Stimulated activated naive CD8-positive, alpha-beta T cell treated with anti-CD3 and anti-CD28 coated beads, Interleukin-15, amount 100 ng/mL, for 72 hours (primary cell): ENCODE results near the gene SYT9.

Source experiments
- ATAC-seq: fragments of 150-1000 bp; cut with Tn5 transposase; 2 replicates; pipeline ENCODE4 v1.10.0; 2021; ENCODE audit warnings: mild to moderate bottlenecking, moderate library complexity
- DNase-seq, 2 donors: peaks; one replicate each; pipeline ENCODE4 v3.0.0; 2021 to 2022
- H3K27ac Mint-ChIP-seq, 2 donors: one replicate each; pipeline ENCODE4 v1.8.0; 2022; ENCODE audit warnings: mild to moderate bottlenecking in 2 of 2, mixed read lengths in 2 of 2, moderate library complexity in 2 of 2
- H3K27me3 Mint-ChIP-seq: one replicate; pipeline ENCODE4 v1.8.0; 2022; ENCODE audit warnings: mixed read lengths
- H3K4me1 Mint-ChIP-seq: one replicate; pipeline ENCODE4 v1.8.0; 2022; ENCODE audit warnings: mild to moderate bottlenecking, mixed read lengths
- H3K4me3 Mint-ChIP-seq, 2 donors: one replicate each; pipeline ENCODE4 v1.8.0; 2022; ENCODE audit warnings: mild to moderate bottlenecking in 2 of 2, mixed read lengths in 2 of 2, moderate library complexity in 1 of 2
- H3K9me3 Mint-ChIP-seq, 2 donors: one replicate each; pipeline ENCODE4 v1.8.0; 2022; ENCODE audit warnings: mixed read lengths in 2 of 2

Gene SYT9

DNA sequence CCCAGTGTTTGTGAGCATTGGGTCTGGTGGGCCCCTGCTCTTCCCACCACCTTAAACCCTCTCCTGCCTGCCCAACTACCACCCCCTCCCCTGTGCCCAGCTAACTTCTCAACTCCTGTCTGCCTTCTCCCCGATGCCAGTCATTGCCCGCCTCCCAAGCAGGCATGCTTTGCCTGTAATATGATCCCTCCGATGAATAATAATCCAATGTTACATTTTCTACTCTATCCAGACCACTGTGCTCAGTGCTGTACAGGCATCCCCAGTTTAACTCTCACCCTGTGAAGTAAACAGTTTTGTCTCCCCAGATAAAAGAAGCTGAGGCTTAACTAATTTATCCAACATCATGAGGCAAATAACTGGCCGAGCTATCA lies 198.1 kb downstream of the SYT9 start:
- DNase-seq (no peak), ATAC-seq (no peak)
- Mint-ChIP-seq H3K27me3 (no peaks in the 10 kb centered on the region), H3K9me3 (no peaks in the 10 kb centered on the region), H3K4me1 (no peaks in the 10 kb centered on the region), H3K27ac (peak overlapping the region in 1 of 2 donors; percentile 40), H3K4me3 (no peak overlapping the region)

DNA sequence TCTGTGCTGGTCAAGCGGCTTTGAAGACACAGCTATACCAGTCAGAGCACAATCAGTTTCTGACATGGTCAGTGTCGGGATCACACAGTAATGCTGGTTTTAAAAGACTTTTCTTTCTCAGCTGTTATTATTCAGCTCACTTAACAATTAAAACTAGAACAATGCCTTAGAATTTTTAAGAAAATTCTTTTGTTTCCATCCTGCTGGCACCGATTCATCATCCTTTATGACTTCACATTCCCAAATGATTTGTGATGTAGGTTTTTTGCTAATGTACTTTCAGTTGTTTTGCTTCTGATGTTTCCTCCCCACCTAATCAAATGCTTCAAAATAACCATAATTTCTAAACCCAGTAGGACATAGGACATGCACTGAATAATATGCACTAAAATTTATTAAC lies 199.1 kb downstream of the SYT9 start:
- H3K9me3 Mint-ChIP-seq, result no peaks in the 10 kb centered on the region
- no peak overlapping the region for H3K4me3 Mint-ChIP-seq
- no peak for ATAC-seq
- H3K27me3 Mint-ChIP-seq, result no peaks in the 10 kb centered on the region
- H3K27ac Mint-ChIP-seq, result peak overlapping the region in 1 of 2 donors; percentile 2
- DNase-seq, result no peak
- no peaks in the 10 kb centered on the region for H3K4me1 Mint-ChIP-seq

DNA sequence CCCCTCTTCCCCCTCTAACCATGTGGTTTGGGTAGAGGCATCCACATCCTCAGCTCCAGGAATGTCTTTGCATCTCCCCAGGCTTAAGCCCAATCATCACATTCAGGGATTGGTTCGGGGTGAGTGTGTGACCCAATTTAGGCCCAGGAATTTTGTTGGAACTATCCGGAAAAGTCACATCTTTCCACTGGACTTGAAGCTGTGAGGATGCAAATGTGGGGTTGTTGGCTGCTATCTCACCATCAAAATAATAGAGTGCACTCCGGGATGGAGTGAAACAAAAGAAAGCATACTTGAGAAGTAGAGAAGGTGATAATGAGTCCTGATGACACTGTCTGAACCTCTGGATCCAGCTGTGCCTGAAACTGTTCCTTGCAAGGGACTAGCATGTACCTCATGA lies 199.8 kb downstream of the SYT9 start:
- DNase-seq, result no peak
- H3K9me3 Mint-ChIP-seq, result no peaks in the 10 kb centered on the region
- no peaks in the 10 kb centered on the region for H3K4me1 Mint-ChIP-seq
- no peak for ATAC-seq
- H3K27me3 Mint-ChIP-seq, result no peaks in the 10 kb centered on the region
- no peak overlapping the region for H3K4me3 Mint-ChIP-seq
- no peak overlapping the region for H3K27ac Mint-ChIP-seq

- no peak overlapping the region for H3K27ac Mint-ChIP-seq
Measured at GRCh38 chr11:7451952-7452494, 200.3 kb downstream of the SYT9 start.

DNA sequence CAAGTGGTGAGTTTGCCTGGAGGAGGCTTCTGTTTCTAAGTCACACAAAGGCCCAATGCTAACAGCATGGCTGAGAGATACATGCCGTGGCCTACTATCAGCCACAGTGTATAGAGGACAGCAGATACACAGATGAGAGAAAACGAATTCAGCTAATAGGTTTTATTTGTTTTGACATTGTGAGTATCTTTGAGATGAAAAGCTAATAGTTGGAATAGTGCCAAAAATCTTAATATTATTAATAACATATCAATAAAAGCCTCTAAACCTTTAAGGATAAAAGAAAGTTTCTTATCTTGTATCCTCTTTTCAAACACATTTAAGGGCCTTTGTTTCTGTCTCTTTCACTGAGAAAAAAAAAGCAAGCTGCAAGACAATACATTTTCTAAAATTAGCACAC lies 203.2 kb downstream of the SYT9 start:
- no peak for ATAC-seq
- no peaks in the 10 kb centered on the region for H3K9me3 Mint-ChIP-seq
- H3K4me3 Mint-ChIP-seq, result no peak overlapping the region
- H3K27ac Mint-ChIP-seq, result no peak overlapping the region
- no peak for DNase-seq
- no peaks in the 10 kb centered on the region for H3K27me3 Mint-ChIP-seq
- no peaks in the 10 kb centered on the region for H3K4me1 Mint-ChIP-seq

More at GRCh38 chr11:7451952-7452494, 200.3 kb downstream of the SYT9 start:
- ATAC-seq (no peak), DNase-seq (no peak)
- H3K4me1 Mint-ChIP-seq, result no peaks in the 10 kb centered on the region
- no peaks in the 10 kb centered on the region for H3K9me3 Mint-ChIP-seq
- no peaks in the 10 kb centered on the region for H3K27me3 Mint-ChIP-seq
- H3K4me3 Mint-ChIP-seq, result no peak overlapping the region

DNA sequence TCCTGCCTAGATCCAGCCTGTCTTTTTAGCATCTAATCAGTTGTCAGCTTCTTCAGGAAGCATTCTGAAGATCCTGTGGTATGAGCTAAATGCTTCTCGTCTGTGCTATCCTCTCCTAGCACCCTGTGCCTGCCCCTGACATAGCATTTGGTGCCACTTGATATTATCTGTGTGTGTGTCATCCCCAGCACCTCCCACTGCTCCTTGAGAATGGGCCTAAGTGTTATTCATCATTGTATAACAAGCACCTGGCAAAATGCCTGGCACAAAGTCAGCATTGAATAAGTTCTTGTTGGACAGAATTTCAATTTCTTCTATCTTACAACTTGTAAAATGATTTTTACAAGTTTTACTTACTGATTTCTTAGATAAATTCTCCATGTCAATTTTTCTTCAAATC lies 205.5 kb downstream of the SYT9 start:
- no peak for ATAC-seq
- H3K9me3 Mint-ChIP-seq, result no peaks in the 10 kb centered on the region
- H3K27me3 Mint-ChIP-seq, result no peaks in the 10 kb centered on the region
- no peak overlapping the region for H3K4me3 Mint-ChIP-seq
- DNase-seq, result no peak
- no peaks in the 10 kb centered on the region for H3K4me1 Mint-ChIP-seq
- H3K27ac Mint-ChIP-seq, result no peak overlapping the region

DNA sequence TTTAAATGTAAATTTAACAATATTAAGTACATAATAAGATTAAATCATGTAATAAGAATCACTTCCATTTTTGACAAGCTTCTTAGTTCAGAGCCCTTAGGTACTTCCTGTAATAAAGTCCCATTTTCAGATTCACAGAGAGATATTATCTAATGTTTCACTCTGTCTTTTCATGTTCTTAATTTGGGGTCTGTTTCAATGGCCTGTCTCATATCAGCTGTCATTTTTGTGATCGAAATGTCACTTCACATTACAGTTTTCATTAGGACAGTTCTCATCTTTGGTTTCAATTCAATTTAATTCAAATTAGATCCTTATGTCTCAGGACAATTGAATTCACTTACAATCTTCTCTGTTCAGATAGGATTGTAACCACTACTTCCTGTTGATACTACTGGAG lies 211.0 kb downstream of the SYT9 start:
- H3K9me3 Mint-ChIP-seq, result no peaks in the 10 kb centered on the region
- H3K4me3 Mint-ChIP-seq, result no peak overlapping the region
- H3K27ac Mint-ChIP-seq, result no peak overlapping the region
- no peaks in the 10 kb centered on the region for H3K27me3 Mint-ChIP-seq
- ATAC-seq (no peak), DNase-seq (no peak)
- H3K4me1 Mint-ChIP-seq, result peaks cover 12% of the 10 kb centered on the region

DNA sequence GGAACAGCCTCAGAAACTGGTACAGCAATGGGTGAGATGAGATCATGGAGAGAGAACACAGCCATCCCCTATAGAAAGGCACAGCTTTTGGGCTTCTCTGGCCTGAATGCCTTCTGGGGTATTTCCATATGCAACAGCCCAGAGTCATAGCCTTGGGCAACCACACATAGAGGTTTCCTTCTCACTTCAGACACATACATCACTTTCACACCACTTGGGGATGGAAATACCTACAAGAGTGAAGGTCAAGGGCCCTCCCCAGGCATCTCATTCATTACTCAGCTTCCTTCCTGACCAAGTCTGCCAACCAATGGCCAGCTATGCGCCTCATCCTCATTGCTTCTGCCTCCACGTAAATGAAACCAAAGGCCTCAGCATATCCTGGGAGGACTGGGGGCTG lies 215.9 kb downstream of the SYT9 start:
- ATAC-seq (peak; percentile 94), DNase-seq (peak; percentile 7 to 28)
- Mint-ChIP-seq H3K27ac (no peak overlapping the region), H3K9me3 (no peaks in the 10 kb centered on the region), H3K4me1 (peaks cover 16% of the 10 kb centered on the region), H3K27me3 (no peaks in the 10 kb centered on the region), H3K4me3 (no peak overlapping the region)

DNA sequence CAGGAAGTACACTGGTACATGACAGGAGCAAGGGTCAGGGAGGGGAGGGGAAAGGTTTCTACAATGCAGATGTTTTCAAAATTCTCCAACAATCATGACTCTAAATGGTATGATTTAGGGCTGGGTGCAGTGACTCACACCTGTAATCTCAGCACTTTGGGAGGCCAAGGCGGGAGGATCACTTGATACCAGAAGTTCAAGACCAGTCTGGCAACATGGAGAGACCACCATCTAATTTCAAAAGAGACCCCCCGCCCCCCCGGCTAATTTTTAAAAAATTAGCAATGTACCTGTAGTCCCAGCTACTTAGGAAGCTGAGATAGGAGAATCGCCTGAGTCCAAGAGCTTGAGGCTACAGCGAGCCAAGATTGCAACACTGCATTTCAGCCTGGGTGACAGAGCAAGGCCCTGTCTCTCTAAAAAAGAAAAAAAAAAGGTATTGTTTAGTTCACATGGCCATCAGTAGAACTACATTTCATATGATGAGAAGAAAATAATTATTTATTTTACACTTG lies 217.7 kb downstream of the SYT9 start:
- Mint-ChIP-seq H3K9me3 (no peaks in the 10 kb centered on the region), H3K4me1 (peaks cover 10% of the 10 kb centered on the region), H3K4me3 (no peak overlapping the region), H3K27me3 (no peaks in the 10 kb centered on the region), H3K27ac (no peak overlapping the region)
- no peak for DNase-seq
- no peak for ATAC-seq

GRCh38 chr11:7471071-7471470 lies 219.4 kb downstream of the SYT9 start:
- DNase-seq (no peak), ATAC-seq (no peak)
- H3K9me3 Mint-ChIP-seq, result no peaks in the 10 kb centered on the region
- no peak overlapping the region for H3K27ac Mint-ChIP-seq
- H3K4me3 Mint-ChIP-seq, result no peak overlapping the region
- no peaks in the 10 kb centered on the region for H3K27me3 Mint-ChIP-seq
- peaks cover 10% of the 10 kb centered on the region for H3K4me1 Mint-ChIP-seq

DNA sequence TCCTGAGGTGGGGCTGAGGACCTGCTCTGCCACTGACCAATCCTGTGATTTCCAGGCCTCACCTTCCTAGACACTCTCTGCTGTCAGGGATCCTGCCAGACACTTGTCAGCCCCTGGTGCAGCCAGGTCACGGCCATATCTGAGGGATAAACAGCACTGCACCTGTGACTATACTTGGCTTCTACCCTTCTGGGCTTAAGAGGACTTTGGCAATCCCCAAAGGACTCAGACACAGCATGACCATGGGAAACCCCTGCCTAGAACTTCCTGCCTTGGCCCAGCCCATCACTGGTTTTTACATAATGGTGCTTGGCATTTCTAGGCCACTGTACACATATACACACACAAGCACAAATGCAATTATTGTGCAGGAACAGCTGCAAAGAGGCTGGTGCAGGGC lies 222.0 kb downstream of the SYT9 start:
- ATAC-seq, result peak; percentile 63
- Mint-ChIP-seq H3K4me3 (no peak overlapping the region), H3K27me3 (no peaks in the 10 kb centered on the region), H3K27ac (no peak overlapping the region), H3K9me3 (no peaks in the 10 kb centered on the region), H3K4me1 (no peaks in the 10 kb centered on the region)
- no peak for DNase-seq

DNA sequence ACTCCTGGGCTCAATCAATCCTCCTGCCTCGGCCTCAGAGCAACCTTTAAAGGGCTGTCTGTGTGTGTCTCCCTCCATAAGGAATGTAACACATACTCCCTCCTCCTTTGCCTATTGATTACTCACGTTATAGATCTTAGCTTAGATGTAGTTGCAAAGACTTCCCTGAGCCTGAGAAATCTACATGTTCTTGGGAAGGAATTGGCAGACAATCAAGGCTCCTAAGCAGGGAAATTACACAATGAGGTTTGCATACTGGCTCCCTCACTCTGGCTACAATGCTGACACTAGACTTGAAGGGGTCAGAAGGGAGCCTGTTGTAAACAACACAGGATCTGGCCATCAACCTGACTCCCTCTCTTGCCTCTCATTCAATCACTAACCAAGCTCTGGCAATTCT lies 228.4 kb downstream of the SYT9 start:
- Mint-ChIP-seq H3K4me3 (no peak overlapping the region), H3K9me3 (no peaks in the 10 kb centered on the region), H3K4me1 (no peaks in the 10 kb centered on the region), H3K27me3 (no peaks in the 10 kb centered on the region), H3K27ac (no peak overlapping the region)
- no peak for ATAC-seq
- DNase-seq, result no peak

- no peak overlapping the region for H3K4me3 Mint-ChIP-seq
- no peaks in the 10 kb centered on the region for H3K9me3 Mint-ChIP-seq
- H3K4me1 Mint-ChIP-seq, result no peaks in the 10 kb centered on the region
- H3K27me3 Mint-ChIP-seq, result no peaks in the 10 kb centered on the region
- DNase-seq (no peak), ATAC-seq (no peak)
- no peak overlapping the region for H3K27ac Mint-ChIP-seq
Measured at GRCh38 chr11:7484131-7484530, 232.4 kb downstream of the SYT9 start.

DNA sequence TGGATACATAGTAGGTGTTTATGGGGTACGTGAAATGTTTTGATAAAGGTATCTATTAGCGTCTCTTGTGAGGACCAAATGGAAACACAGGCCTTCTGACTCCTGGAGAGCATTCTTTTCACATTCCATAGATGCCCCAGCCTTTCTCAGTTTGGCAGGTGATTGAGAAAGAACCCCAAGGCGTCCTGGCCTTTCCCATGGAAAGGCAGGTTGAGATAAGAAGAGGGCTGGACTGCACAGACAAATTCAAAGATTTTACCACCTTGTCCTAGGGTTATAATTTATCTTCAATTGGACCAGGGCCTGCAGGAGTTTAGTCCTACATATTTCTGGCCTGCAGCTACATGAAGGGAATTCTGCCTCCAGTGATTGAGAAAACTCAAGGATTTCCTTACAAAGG lies 232.9 kb downstream of the SYT9 start:
- no peak for ATAC-seq
- H3K27ac Mint-ChIP-seq, result no peak overlapping the region
- no peaks in the 10 kb centered on the region for H3K4me1 Mint-ChIP-seq
- H3K9me3 Mint-ChIP-seq, result no peaks in the 10 kb centered on the region
- no peaks in the 10 kb centered on the region for H3K27me3 Mint-ChIP-seq
- DNase-seq, result no peak
- no peak overlapping the region for H3K4me3 Mint-ChIP-seq

- no peaks in the 10 kb centered on the region for H3K4me1 Mint-ChIP-seq
- DNase-seq (no peak), ATAC-seq (no peak)
- H3K4me3 Mint-ChIP-seq, result no peak within 1 kb of the TSS
- H3K27ac Mint-ChIP-seq, result peak within 1 kb of the TSS in 1 of 2 donors; percentile 21
- no peaks in the 10 kb centered on the region for H3K9me3 Mint-ChIP-seq
- H3K27me3 Mint-ChIP-seq, result no peaks in the 10 kb centered on the region
Measured at GRCh38 chr11:7485186-7486097, 233.7 kb downstream of the SYT9 start, which contains the start of gene OLFML1. Gene OLFML1 (plus strand): TSS chr11:7485506. CDS start chr11:7485876, 370 bp downstream.

DNA sequence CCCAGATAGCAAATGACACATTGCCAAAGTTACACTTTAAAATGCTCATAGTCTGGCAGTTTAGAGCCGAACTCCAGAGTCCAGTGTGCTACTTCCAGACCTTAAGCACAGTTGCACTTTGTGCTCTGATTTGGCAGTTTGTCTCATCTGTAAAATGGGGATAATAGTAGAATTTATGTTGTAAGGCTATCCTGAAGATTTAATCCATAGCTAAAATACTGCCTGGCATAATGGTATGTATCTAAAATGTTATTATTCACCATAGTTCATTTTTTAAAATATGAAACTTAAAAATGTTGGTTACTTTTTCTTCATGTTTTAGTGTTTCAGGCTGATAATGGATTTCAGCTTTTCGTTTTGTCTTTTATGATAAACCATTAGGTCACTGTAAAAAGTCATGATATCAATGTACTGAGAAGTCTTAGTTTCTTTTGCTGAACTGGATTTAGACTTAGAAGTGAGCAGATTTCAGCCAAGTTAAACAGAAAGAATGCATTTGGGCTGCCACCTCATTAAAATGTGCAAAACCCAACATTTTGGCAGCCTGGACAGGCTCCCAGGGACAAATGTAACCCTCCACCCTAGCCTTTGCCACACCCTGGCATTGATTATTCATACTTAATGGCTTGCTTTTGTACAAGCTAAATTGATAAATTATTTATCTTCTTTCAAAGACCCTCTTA lies 234.5 kb downstream of the SYT9 start:
- H3K27me3 Mint-ChIP-seq, result no peaks in the 10 kb centered on the region
- no peak overlapping the region for H3K27ac Mint-ChIP-seq
- H3K4me3 Mint-ChIP-seq, result no peak overlapping the region
- no peak for ATAC-seq
- no peaks in the 10 kb centered on the region for H3K4me1 Mint-ChIP-seq
- DNase-seq, result no peak
- no peaks in the 10 kb centered on the region for H3K9me3 Mint-ChIP-seq
